Measurements from ENCODE around the gene CDK1. TPM values are rescaled to one million over a fixed set of nuclear protein-coding genes. Genes with fewer than 3 reads are reported as not detected.
A peak's percentile ranks its signal among the peaks of the same experiment; 100 is the strongest.

Gene CDK1
- total RNA-seq, 6 donors from 2014 or later: 1.0 to 8.0 (median 5.2) TPM

DNA sequence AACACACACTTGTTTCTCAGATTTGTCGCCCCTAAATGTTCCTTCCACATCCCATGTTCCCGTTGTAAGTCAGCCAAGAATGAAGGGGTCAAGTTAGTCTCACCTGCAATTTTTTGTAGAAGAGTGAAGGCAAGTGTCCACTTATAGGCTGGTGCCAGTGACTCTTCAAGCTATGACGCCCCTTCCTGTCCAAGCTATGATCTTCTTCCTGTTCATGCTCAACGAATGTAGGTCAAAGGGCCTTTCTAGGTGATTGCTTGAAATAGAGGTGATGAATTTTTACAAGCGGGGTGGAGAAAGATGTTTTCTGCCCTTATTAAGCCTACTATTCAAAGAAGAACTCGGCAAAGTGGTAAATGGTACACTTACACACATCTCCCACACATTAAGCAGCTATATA, 41.0 kb downstream of the CDK1 start:
- 72 to 78% methylated on average over 6 of the region's 6 CpGs for WGBS, 2 donors
- DNase-seq (no peak), ATAC-seq (ENCODE audit: low FRiP score in 2 of 2) (no peak)
- peaks cover 3 to 36% (median 15%) of the 10 kb centered on the region in 4 donors for H3K4me1 ChIP-seq
- no peaks in the 10 kb centered on the region for H3K27me3 ChIP-seq
- H3K4me3 ChIP-seq: no peak overlapping the region
- TF ChIP-seq EP300 (IDR thresholded peaks at IDR 0.05) (no peak), POLR2A (IDR thresholded peaks at IDR 0.05) (no peak)
- H3K9me3 ChIP-seq: no peaks in the 10 kb centered on the region
- no peaks in the 10 kb centered on the region for H3K36me3 ChIP-seq
- peak overlapping the region in 1 of 4 donors; percentile 13 for H3K27ac ChIP-seq

DNA sequence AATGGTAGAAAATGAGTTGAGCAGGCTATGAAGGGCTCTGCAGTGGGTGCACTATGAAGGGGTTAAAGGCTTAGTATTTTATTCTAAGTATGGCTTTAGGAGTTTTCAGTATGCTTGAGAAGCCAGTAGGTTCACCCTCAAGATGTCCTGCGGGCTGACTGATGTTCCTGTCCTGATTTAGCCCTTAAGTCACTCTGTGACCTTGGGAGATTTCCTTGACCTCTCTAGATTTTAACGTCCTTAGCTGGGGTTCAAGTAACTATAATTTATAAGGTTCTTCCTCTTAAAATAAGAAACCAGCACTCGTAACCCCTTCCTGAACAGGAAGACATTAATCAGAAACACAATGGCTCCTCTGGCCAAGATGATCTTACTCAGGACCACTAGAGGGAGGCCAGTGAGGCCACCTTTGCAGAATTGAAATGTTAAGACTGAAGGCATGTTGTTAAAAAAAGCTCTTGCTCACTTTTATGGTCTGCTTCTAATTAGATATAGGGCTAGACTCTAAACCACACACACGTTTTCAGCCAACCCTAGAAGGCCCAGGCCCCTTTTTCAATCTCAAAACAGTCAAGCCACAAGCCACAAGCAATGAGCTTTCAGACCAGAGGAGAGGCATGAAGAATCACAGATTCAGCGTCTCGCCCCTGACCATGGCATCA, 41.9 kb downstream of the CDK1 start:
- 58 to 62% methylated on average over 6 of the region's 6 CpGs for WGBS, 2 donors
- H3K27ac ChIP-seq: peak overlapping the region in 2 of 4 donors; percentile 41 to 67
- no peak overlapping the region for H3K4me3 ChIP-seq
- H3K9me3 ChIP-seq: no peaks in the 10 kb centered on the region
- no peak for TF ChIP-seq POLR2AphosphoS5 (IDR thresholded peaks at IDR 0.05)
- no peak for TF ChIP-seq EP300 (IDR thresholded peaks at IDR 0.05)
- TF ChIP-seq, protein P1, sequence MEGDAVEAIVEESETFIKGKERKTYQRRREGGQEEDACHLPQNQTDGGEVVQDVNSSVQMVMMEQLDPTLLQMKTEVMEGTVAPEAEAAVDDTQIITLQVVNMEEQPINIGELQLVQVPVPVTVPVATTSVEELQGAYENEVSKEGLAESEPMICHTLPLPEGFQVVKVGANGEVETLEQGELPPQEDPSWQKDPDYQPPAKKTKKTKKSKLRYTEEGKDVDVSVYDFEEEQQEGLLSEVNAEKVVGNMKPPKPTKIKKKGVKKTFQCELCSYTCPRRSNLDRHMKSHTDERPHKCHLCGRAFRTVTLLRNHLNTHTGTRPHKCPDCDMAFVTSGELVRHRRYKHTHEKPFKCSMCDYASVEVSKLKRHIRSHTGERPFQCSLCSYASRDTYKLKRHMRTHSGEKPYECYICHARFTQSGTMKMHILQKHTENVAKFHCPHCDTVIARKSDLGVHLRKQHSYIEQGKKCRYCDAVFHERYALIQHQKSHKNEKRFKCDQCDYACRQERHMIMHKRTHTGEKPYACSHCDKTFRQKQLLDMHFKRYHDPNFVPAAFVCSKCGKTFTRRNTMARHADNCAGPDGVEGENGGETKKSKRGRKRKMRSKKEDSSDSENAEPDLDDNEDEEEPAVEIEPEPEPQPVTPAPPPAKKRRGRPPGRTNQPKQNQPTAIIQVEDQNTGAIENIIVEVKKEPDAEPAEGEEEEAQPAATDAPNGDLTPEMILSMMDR (IDR thresholded peaks at IDR 0.05): no peak
- TF ChIP-seq POLR2A (IDR thresholded peaks at IDR 0.05): no peak
- H3K27me3 ChIP-seq: no peaks in the 10 kb centered on the region
- H3K4me1 ChIP-seq: peaks cover 3 to 36% (median 15%) of the 10 kb centered on the region in 4 donors
- H3K36me3 ChIP-seq: no peaks in the 10 kb centered on the region
- ATAC-seq (ENCODE audit: low FRiP score in 2 of 2) (no peak), DNase-seq (no peak)

DNA sequence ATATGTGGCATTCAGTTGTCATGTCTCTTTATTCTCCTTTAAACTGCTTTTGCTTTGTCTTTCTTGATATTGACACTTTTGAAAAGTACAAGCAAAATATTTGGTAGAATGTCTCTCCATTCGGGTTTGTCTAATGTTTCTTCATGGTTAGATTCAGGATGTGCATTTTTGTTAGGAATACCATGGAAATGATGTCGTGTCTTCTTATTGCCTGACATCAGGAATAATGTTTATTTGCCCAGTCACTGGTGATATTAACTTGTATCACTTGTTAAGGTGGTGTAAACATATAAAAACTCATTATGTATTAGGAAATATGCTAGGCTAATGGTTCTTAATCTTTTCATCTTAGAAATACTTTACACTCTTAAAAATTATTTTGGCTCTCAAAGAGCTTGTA, 43.4 kb downstream of the CDK1 start:
- DNase-seq (no peak), ATAC-seq (ENCODE audit: low FRiP score in 2 of 2) (no peak)
- H3K27ac ChIP-seq: no peak overlapping the region
- H3K4me1 ChIP-seq: peaks cover 3 to 36% (median 14%) of the 10 kb centered on the region in 4 donors
- H3K4me3 ChIP-seq: no peak overlapping the region
- no peaks in the 10 kb centered on the region for H3K9me3 ChIP-seq
- TF ChIP-seq, protein P1 (IDR thresholded peaks at IDR 0.05): no peak
- no peak for TF ChIP-seq POLR2A (IDR thresholded peaks at IDR 0.05)
- TF ChIP-seq EP300 (IDR thresholded peaks at IDR 0.05): no peak
- no peak for TF ChIP-seq POLR2AphosphoS5 (IDR thresholded peaks at IDR 0.05)
- WGBS, 2 donors: 47 to 54% methylated on average over 2 of the region's 2 CpGs
- H3K27me3 ChIP-seq: no peaks in the 10 kb centered on the region
- H3K36me3 ChIP-seq: no peaks in the 10 kb centered on the region

DNA sequence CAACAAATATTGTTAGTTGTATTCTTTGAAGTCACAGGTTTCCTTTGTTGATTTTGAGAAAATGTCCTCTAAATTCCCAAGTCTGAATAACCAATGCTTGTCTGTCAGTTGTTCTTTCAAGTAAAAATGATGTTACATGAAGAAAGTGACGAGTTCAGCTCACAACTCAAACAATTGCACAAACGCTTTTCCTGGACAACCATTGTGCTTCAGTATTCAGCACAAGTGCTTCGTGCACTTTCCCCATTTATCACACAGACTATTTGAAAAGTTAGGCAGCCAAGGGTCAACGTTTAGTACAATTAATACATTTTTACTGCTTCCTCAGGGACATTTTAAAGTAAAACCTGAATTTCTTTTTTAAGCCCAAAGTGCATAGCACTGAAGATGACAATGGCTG, 44.5 kb downstream of the CDK1 start:
- TF ChIP-seq POLR2AphosphoS5 (IDR thresholded peaks at IDR 0.05): no peak
- no peak for TF ChIP-seq POLR2A (IDR thresholded peaks at IDR 0.05)
- TF ChIP-seq EP300 (IDR thresholded peaks at IDR 0.05): no peak
- TF ChIP-seq, protein P1 (IDR thresholded peaks at IDR 0.05): no peak
- no peaks in the 10 kb centered on the region for H3K9me3 ChIP-seq
- H3K4me1 ChIP-seq: peaks cover 6 to 32% (median 15%) of the 10 kb centered on the region in 4 donors
- WGBS, 2 donors: 46 to 53% methylated on average over 4 of the region's 4 CpGs
- H3K4me3 ChIP-seq: no peak overlapping the region
- H3K27me3 ChIP-seq: no peaks in the 10 kb centered on the region
- H3K36me3 ChIP-seq: no peaks in the 10 kb centered on the region
- H3K27ac ChIP-seq: no peak overlapping the region
- ATAC-seq (ENCODE audit: low FRiP score in 2 of 2) (no peak), DNase-seq (no peak)

DNA sequence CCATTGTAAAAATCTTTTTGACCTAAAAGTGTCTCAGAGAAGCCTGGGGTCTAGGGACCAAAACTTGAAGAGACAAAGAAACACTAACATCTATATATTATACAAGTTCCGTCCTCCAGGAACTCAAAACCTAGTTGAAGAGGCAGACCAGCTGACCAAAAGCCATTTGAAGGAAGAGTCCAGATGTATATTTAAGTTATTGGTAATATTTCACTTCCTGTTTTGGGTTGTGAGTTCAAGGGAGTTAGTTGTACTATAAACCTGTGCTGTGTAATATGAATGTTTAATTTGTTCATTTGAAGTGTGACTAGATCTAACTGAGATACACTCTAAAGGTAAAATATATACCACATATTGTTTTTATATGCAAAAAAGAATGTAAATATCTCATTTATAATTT, 45.0 kb downstream of the CDK1 start:
- no peak overlapping the region for H3K27ac ChIP-seq
- no peak for ATAC-seq (ENCODE audit: low FRiP score in 2 of 2)
- H3K4me1 ChIP-seq: peaks cover 11 to 36% (median 19%) of the 10 kb centered on the region in 4 donors
- H3K27me3 ChIP-seq: no peaks in the 10 kb centered on the region
- no peaks in the 10 kb centered on the region for H3K9me3 ChIP-seq
- 82 to 88% methylated on average over 1 of the region's 1 CpG for WGBS, 2 donors
- TF ChIP-seq POLR2A (IDR thresholded peaks at IDR 0.05): no peak
- no peak for TF ChIP-seq POLR2AphosphoS5 (IDR thresholded peaks at IDR 0.05)
- TF ChIP-seq, protein P1 (IDR thresholded peaks at IDR 0.05): no peak
- no peak for TF ChIP-seq EP300 (IDR thresholded peaks at IDR 0.05)
- no peak overlapping the region for H3K4me3 ChIP-seq
- H3K36me3 ChIP-seq: no peaks in the 10 kb centered on the region
- DNase-seq: no peak

All from upper lobe of left lung (tissue), 6 donors.